GM21576 (cell line): ENCODE data around the gene FANK1.
A peak's percentile ranks its signal among the peaks of the same experiment; 100 is the strongest.
"Not testable (repeated sequence)": the region's sequence is repeated elsewhere in the genome, so short reads cannot be mapped to it uniquely, and the experiment has no call there.

ENCODE experiments used
- ATAC-seq: cut with Tn5 transposase; IDR thresholded peaks from one replicate; pipeline ENCODE4 v1.9.1; 2021; ENCODE audit warnings: mild to moderate bottlenecking, moderate library complexity; ENCODE audit not compliant: unreplicated experiment

Gene FANK1

GRCh38 chr10:125927265-125927664 is 30.9 kb downstream of the FANK1 start:
- ATAC-seq, result not testable (repeated sequence)

DNA sequence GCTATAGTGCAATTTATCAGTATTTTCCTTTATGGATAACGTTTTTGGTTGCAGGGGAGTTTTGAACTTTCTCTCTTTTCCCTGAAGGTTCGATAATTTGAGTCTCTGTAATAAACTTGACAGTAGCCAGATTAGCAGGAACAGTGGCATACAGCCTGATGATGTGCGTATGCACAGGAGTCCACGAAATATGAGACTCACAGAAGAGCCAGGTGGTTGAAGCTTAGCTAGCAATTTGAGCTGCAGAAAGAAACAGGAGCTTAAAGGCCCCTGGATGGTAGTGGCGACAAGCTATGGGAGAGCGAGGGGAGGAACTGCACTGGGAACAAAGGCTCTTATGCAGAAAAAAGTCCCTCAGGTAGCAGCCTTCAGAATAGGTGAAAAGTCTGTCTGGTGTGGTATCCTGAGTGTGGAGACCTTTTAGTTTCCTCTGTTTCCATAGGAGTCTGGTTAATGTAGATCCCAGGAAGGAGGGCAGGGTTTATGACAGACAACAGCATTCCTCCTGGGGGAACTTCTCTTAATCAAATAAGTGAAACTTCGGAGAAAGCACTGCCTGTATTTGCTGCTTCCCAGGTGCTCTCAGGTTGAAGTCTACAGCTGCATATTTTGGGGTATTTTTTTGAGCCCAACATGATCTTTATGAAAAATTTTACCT is 32.7 kb downstream of the FANK1 start:
- ATAC-seq, result no peak

GRCh38 chr10:125929618-125930017 is 33.3 kb downstream of the FANK1 start:
- ATAC-seq, result no peak

GRCh38 chr10:125933693-125934092 is 37.3 kb downstream of the FANK1 start:
- no peak for ATAC-seq

DNA sequence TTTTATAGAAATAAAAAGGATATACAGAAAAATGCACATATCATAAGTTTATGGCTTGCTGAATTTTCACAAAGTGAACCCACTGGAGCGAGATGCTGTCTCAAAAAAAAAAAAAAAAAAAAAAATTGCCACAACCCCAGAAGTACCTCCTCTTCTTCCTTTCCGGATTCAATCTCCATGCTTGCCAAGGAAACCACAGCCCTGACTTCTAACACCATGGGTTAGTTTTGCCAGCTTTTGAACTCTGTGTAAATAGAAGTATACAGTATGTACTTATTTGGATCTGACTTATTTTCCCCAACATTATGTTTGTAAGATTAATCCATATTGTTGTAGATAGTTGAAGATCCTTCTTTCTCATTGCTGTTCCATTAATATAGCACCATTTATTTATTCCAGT is 40.0 kb downstream of the FANK1 start:
- no peak for ATAC-seq

GRCh38 chr10:125940515-125940914 is 44.2 kb downstream of the FANK1 start:
- no peak for ATAC-seq

- ATAC-seq, result no peak
These were observed 54.9 kb downstream of the FANK1 start for GRCh38 chr10:125951290-125951689.

DNA sequence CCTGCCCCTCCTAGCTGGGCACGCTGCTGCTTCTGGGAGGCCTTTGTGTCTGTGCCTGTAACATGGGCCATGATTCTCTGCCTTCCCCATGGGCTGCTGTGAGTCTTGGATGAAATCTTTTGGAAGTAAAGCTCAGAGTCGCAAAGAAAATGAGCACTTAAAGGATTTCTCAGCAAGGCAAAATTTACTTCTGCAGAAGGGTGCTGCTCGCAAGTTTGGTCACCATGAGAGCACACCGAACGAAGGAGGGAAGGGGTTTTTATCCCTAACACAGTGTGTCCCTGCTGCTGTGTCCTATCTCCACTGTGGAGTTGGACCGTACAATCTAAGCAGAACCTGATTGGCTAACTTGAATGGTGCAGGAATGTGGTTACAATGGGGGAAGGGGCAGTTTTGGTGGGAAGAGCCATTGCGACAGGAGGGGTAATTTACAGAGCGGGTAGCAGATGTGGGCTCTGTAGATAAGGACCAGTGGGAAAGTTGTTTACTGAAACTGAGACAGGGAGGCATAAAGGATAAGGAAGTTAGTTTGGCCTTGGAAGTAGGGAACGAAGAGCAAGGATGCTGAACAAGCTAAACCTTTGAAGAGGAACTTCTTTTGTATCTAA is 57.5 kb downstream of the FANK1 start:
- ATAC-seq, result no peak

DNA sequence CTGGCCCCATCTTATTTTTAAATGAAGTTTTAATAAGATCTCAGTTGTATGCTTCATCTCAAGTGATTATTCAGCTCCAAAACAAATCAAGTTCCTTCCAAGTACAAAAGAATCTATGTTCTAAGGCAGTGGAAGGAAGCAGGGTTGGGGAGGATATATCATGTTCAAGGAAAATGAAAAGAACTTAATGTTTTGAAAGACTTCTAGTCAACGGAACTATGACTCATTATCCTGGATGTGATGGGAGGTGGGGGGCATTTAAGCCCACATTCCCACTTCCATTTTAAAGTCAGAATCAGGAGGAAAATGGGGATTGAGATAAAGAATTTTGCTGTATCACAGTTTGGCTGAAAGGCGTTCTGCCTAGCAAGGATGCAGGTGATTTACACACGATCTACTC is 59.4 kb downstream of the FANK1 start:
- ATAC-seq, result no peak

GRCh38 chr10:125961743-125962142 is 65.4 kb downstream of the FANK1 start:
- no peak for ATAC-seq

DNA sequence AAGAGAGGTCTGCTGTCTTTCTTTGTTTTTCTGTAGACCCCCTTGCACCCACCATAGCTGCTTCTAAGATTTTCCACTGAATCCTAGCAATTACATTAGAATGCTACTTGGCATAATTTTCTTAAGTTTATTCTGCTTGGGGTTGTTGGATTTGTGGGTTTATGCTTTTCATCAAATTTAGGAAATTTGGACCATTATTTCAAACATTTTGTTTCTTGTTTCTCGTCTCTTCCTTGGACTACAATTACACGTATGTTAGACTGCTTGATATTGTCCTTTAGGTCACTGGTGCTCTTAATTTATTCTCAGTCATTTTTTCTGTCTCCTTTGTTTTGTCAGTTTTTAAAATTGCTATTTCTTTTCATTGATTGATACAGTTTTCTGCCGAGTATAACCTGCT is 65.8 kb downstream of the FANK1 start:
- no peak for ATAC-seq

GRCh38 chr10:125964558-125964957 is 68.2 kb downstream of the FANK1 start:
- ATAC-seq, result no peak

- ATAC-seq, result no peak
These were observed 71.2 kb downstream of the FANK1 start for GRCh38 chr10:125967533-125967932.

GRCh38 chr10:125970077-125970630 is 73.8 kb downstream of the FANK1 start:
- ATAC-seq, result not testable (repeated sequence)

DNA sequence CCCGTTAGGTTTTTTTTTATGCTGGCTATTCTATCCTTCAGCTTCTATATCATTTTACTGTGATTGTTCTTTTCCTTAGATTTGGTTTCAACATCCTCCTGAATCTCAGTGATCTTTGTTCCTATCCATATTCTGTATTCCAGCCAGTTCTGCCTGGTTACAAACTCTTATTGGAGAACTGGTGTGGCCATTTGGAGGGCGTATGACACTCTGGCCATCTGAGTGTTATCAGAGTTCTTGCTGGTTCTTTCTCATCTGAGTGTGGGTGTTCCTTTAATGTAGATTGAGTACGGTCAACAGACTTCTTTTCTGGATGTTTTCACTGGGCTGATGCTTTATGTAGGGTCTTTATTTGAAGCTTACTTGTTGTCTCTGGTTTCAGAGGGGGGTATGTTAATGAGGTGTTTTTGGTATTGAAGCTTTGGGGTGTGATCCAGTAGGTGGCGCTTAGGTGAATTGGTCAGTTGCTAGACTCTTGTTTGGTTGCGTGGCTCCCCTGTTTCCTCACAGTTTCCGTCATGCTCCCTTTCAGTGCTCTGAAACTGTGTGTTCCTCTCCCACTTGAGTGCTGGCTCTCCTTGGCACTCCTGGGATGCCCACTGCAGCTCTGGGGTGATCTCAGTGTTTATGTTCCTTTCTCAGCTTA is 80.7 kb downstream of the FANK1 start:
- no peak for ATAC-seq

- ATAC-seq, result no peak
These were observed 83.6 kb downstream of the FANK1 start for GRCh38 chr10:125979976-125980375.

DNA sequence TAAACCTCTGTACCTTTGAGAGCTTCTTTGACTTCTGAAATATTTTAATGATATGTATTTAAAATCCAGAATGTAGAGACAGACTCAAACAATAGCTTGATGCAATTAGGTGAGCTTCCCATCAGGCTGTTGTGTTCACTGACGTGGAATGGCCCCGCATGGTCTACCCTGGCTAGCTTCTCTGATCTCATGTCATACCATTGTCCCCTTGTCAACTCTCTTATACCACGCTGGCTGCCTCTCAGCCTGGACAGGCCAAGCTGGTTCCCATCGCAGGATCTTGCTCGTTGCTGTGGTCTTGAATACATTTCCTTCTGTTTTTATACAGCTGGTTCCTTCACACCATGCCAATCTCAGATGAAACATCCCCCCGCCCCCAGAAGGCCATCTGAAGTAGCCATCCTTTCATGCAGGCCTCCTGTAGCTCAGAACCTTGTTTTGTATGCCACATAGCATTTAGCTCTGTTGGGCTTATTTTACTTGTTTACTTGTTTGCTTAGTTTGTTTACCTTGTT is 84.2 kb downstream of the FANK1 start:
- no peak for ATAC-seq

GRCh38 chr10:125982260-125982948 is 86.0 kb downstream of the FANK1 start:
- ATAC-seq, result peak; percentile 64

GRCh38 chr10:125983161-125983560 is 86.8 kb downstream of the FANK1 start:
- ATAC-seq, result no peak

DNA sequence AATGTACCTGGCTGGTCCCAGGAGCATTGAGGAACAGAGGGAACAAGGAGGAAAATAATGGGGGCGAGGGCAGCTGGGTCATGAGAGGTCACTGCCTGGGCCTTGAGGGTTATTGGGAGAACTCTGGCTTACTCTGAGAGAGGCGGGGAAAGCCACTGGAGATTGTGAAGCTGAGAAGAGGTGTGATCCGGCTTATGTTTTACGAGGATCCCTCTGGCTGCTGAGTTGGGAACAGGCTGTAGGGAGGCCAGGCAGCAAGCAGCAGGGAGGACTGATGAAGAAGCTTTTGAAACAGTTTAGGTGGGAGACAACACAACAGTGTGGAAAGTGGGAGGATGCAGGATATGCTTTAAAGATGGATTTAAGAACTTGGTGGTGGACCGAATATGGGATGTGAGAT is 87.3 kb downstream of the FANK1 start:
- ATAC-seq, result no peak

DNA sequence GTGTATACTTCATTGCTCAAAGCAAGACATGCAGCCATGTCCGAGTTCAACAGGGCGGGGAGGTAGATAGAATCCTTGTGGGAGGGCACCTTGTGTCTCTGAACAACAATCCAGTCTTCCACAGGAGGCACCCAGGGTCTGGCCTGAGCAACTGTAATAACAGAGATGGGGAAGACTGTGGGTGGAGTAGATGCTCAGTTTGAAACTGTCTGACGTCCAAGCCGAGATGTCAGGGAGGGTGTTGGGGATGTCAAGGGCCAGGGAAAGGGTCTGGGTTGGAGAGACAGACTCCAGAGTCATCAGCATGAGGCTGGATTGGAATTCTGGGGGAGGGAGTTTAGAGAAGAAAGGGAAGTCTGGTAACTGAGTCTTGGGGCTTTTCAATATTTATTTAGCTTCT is 88.0 kb downstream of the FANK1 start:
- ATAC-seq, result no peak
